Central memory CD4-positive, alpha-beta T cell (primary cell): ENCODE results near the gene PPP1R15B.
A peak's percentile ranks its signal among the peaks of the same experiment; 100 is the strongest.

ENCODE experiments used
- DNase-seq: peaks from one replicate; pipeline ENCODE4 v3.0.0; 2022
- total RNA-seq, 3 experiments: gene quantifications; one replicate each; lab custom pipeline; 2026; lab: John Stamatoyannopoulos, UW

The PPP1R15B gene
- 294 to 1,040 (median 300) reads per million in 3 experiments for total RNA-seq

GRCh38 chr1:204411451-204412204 is at the start of gene PPP1R15B:
TSS of gene PPP1R15B (minus strand) at chr1:204411817. CDS start at chr1:204411411, 406 bp downstream.
- peak; percentile 98 for DNase-seq

- no peak for DNase-seq
Measured at GRCh38 chr1:204460346-204460745, 48.7 kb upstream of the PPP1R15B start.

- DNase-seq = no peak
Measured at GRCh38 chr1:204459706-204460105, 48.1 kb upstream of the PPP1R15B start.

GRCh38 chr1:204457666-204458065 is 46.0 kb upstream of the PPP1R15B start:
- no peak for DNase-seq

- no peak for DNase-seq
Measured at GRCh38 chr1:204456826-204457442, 45.3 kb upstream of the PPP1R15B start.

GRCh38 chr1:204455831-204456145 is 44.2 kb upstream of the PPP1R15B start:
- DNase-seq = no peak

- DNase-seq = no peak
Measured at GRCh38 chr1:204455063-204455830, 43.6 kb upstream of the PPP1R15B start.

- no peak for DNase-seq
Measured at GRCh38 chr1:204454476-204454875, 42.9 kb upstream of the PPP1R15B start.

- DNase-seq = peak; percentile 89
Measured at GRCh38 chr1:204453141-204453772, 41.6 kb upstream of the PPP1R15B start.

GRCh38 chr1:204451352-204452124 is 39.9 kb upstream of the PPP1R15B start:
- no peak for DNase-seq

- DNase-seq = no peak
Measured at GRCh38 chr1:204450461-204451257, 39.0 kb upstream of the PPP1R15B start.

- DNase-seq = no peak
Measured at GRCh38 chr1:204449678-204450280, 38.2 kb upstream of the PPP1R15B start.

GRCh38 chr1:204448991-204449677 is 37.5 kb upstream of the PPP1R15B start:
- DNase-seq = no peak

GRCh38 chr1:204448344-204448964 is 36.8 kb upstream of the PPP1R15B start:
- DNase-seq = no peak

- no peak for DNase-seq
Measured at GRCh38 chr1:204447736-204448135, 36.1 kb upstream of the PPP1R15B start.

GRCh38 chr1:204447190-204447589 is 35.6 kb upstream of the PPP1R15B start:
- no peak for DNase-seq

- peak; percentile 72 for DNase-seq
Measured at GRCh38 chr1:204446413-204447111, 34.9 kb upstream of the PPP1R15B start.

- DNase-seq = peak; percentile 33
Measured at GRCh38 chr1:204445860-204446412, 34.3 kb upstream of the PPP1R15B start.
